Glutamatergic neuron (in vitro differentiated cells): ENCODE measurements around the gene MGRN1. TPM values are rescaled to one million over a fixed set of nuclear protein-coding genes. Genes with fewer than 3 reads are reported as not detected.

Experiments
- DNase-seq: peaks from one replicate; pipeline ENCODE4 v3.0.0; 2022
- H3K27ac Mint-ChIP-seq: one replicate; pipeline ENCODE4 v1.8.0; 2020; ENCODE audit warnings: mild to moderate bottlenecking, mixed read lengths, inconsistent platforms; ENCODE audit not compliant: unreplicated experiment
- H3K27me3 Mint-ChIP-seq: one replicate; pipeline ENCODE4 v1.8.0; 2020; ENCODE audit warnings: mild to moderate bottlenecking, moderate library complexity, mixed read lengths, inconsistent platforms; ENCODE audit not compliant: unreplicated experiment
- H3K36me3 Mint-ChIP-seq: one replicate; pipeline ENCODE4 v1.8.0; 2020; ENCODE audit warnings: mild to moderate bottlenecking, mixed read lengths, inconsistent platforms; ENCODE audit not compliant: unreplicated experiment
- H3K4me1 Mint-ChIP-seq: one replicate; pipeline ENCODE4 v1.8.0; 2020; ENCODE audit warnings: mild to moderate bottlenecking, low read depth, mixed read lengths, inconsistent platforms; ENCODE audit not compliant: unreplicated experiment
- H3K4me3 Mint-ChIP-seq: one replicate; pipeline ENCODE4 v1.8.0; 2020; ENCODE audit warnings: mild to moderate bottlenecking, mixed read lengths, inconsistent platforms; ENCODE audit not compliant: unreplicated experiment
- H3K9me3 Mint-ChIP-seq: one replicate; pipeline ENCODE4 v1.8.0; 2020; ENCODE audit warnings: mild to moderate bottlenecking, moderate library complexity, mixed read lengths, inconsistent platforms; ENCODE audit not compliant: unreplicated experiment
- CTCF ChIP-seq: fragments of 200-600 bp; sonication (generic); IDR thresholded peaks from one replicate; pipeline ENCODE4 v1.5.0; 2021; ENCODE audit not compliant: partially characterized antibody, unreplicated experiment
- total RNA-seq: library from RNA; stranded (reverse); fragmentation: NEBNext Ultra II Directional; extraction: Animal tissue kit (Norgen Biotek cat#: 25700); gene quantifications from one replicate; pipeline ENCODE4 v1.2.1, GENCODE V29; 2021; ENCODE audit not compliant: unreplicated experiment

The MGRN1 gene
- total RNA-seq, 1 donor from 2014 or later = 150 TPM

- H3K27ac Mint-ChIP-seq = peak overlapping the region; percentile 28
- peaks cover 16% of the 10 kb centered on the region for H3K27me3 Mint-ChIP-seq
- H3K4me3 Mint-ChIP-seq = peak overlapping the region; percentile 70
- H3K4me1 Mint-ChIP-seq = peaks cover 4% of the 10 kb centered on the region
- H3K9me3 Mint-ChIP-seq = peaks cover 10% of the 10 kb centered on the region
- no peak for DNase-seq
- TF ChIP-seq CTCF = no peak
- H3K36me3 Mint-ChIP-seq = no peaks in the 10 kb centered on the region
Measured at GRCh38 chr16:4691666-4692412, 67.2 kb downstream of the MGRN1 start.

- no peak for TF ChIP-seq CTCF
- Mint-ChIP-seq H3K9me3 (peaks cover 9% of the 10 kb centered on the region), H3K4me3 (peak overlapping the region; percentile 70), H3K4me1 (peaks cover 4% of the 10 kb centered on the region), H3K36me3 (no peaks in the 10 kb centered on the region), H3K27ac (peak overlapping the region; percentile 64), H3K27me3 (peaks cover 16% of the 10 kb centered on the region)
- no peak for DNase-seq
Measured at GRCh38 chr16:4692460-4693295, 68.1 kb downstream of the MGRN1 start.

GRCh38 chr16:4693296-4693955 lies 68.8 kb downstream of the MGRN1 start, which contains the start of gene NUDT16L1:
Gene NUDT16L1, plus strand, starts transcription at chr16:4693562. Its CDS starts 165 bp downstream, at chr16:4693727.
- Mint-ChIP-seq H3K36me3 (no peaks in the 10 kb centered on the region), H3K9me3 (peaks cover 8% of the 10 kb centered on the region), H3K4me3 (peak within 1 kb of the TSS; percentile 81), H3K27ac (peak within 1 kb of the TSS; percentile 64), H3K27me3 (peaks cover 14% of the 10 kb centered on the region), H3K4me1 (peaks cover 4% of the 10 kb centered on the region)
- peak; percentile 98 for DNase-seq
- no peak for TF ChIP-seq CTCF

GRCh38 chr16:4693956-4694641 lies 69.5 kb downstream of the MGRN1 start:
- TF ChIP-seq CTCF = no peak
- Mint-ChIP-seq H3K27me3 (peaks cover 14% of the 10 kb centered on the region), H3K9me3 (peaks cover 8% of the 10 kb centered on the region), H3K36me3 (no peaks in the 10 kb centered on the region), H3K4me3 (peak overlapping the region; percentile 81), H3K27ac (peak overlapping the region; percentile 52), H3K4me1 (peaks cover 4% of the 10 kb centered on the region)
- DNase-seq = no peak
